ENCODE data around the gene PPT2.
"Not testable (repeated sequence)": the region's sequence is repeated elsewhere in the genome, so short reads cannot be mapped to it uniquely, and the experiment has no call there.

Gene PPT2

GRCh38 chr6:32184084-32184640 is 30.2 kb downstream of the PPT2 start, which contains the start of gene AGER:
Gene AGER, minus strand, starts transcription at chr6:32184253. Its CDS starts 31 bp downstream, at chr6:32184222.
- no peak for DNase-seq (ENCODE audit: low read depth)
- H3K4me3 ChIP-seq (ENCODE audit: control insufficient read depth, low read depth, low read length) = no peak within 1 kb of the TSS
- TF ChIP-seq CTCF (conservative IDR thresholded peaks at IDR 0.05; ENCODE audit: control insufficient read depth, insufficient read depth, low read depth, low read length) = no peak

DNA sequence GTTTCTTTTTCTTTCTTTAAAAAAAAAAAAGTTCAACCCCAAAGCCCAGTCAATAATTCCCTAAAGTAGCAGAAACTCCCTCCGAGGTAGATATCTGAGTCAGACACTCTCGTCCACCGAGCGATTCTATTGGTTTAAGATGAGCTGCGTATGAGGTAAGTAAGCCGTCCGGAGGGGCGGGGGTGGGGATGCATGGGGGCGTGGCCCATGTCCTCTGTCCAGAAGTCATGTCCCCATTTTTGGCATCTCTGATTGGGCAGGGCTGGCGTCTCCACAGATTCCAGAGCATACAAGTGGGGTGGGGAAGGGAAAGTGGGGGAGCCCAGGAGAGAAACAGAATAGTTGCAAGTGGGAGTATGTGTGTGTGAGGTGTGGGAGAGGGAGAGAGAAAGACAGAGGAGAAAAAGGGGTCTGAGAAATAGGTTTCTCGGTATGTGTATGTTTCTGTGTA is 31.8 kb downstream of the PPT2 start:
- H3K4me3 ChIP-seq (ENCODE audit: control insufficient read depth, low read depth, low read length) = not testable (repeated sequence)
- peak; percentile 92 for DNase-seq (ENCODE audit: low read depth)

DNA sequence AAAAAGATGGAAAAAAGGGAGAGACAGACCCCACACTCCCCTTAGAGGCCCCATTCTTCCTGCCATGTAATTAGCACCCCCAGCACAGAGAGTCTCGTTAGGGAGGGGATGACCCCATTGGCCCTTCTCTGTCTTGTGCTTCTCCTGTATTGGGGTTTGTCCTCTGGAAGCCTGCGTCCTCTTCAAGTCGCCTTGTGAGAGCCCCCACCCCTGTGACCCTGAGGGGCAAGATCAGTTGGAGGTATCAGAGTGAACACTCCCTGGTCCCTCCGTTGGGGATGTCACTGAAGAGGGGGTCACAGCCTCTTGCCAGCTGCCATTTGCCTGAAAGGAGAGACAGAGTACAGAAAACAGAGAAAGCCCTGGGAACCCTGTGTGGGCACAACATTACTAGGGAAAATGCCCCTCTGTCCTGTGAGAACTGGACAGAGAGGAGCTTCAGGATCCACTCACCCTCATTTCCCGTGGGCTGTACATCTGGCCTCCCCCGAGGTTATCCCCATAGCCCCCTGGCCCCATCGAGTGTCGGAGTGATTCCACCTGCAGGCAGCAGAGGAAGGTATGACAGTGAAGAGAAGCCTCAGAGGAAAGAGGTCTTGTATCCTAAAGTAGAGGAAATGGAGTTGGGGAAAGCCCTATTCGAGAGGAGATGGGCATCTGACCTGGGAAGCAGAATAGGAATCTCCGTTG is 32.4 kb downstream of the PPT2 start:
- not testable (repeated sequence) for H3K4me3 ChIP-seq (ENCODE audit: control insufficient read depth, low read depth, low read length); DNase-seq (ENCODE audit: low read depth)

GRCh38 chr6:32187009-32187709 is 33.2 kb downstream of the PPT2 start:
- DNase-seq (ENCODE audit: low read depth) = no peak
- TF ChIP-seq CTCF (conservative IDR thresholded peaks at IDR 0.05; ENCODE audit: control insufficient read depth, insufficient read depth, low read depth, low read length) = no peak
- no peak overlapping the region for H3K4me3 ChIP-seq (ENCODE audit: control insufficient read depth, low read depth, low read length)

DNA sequence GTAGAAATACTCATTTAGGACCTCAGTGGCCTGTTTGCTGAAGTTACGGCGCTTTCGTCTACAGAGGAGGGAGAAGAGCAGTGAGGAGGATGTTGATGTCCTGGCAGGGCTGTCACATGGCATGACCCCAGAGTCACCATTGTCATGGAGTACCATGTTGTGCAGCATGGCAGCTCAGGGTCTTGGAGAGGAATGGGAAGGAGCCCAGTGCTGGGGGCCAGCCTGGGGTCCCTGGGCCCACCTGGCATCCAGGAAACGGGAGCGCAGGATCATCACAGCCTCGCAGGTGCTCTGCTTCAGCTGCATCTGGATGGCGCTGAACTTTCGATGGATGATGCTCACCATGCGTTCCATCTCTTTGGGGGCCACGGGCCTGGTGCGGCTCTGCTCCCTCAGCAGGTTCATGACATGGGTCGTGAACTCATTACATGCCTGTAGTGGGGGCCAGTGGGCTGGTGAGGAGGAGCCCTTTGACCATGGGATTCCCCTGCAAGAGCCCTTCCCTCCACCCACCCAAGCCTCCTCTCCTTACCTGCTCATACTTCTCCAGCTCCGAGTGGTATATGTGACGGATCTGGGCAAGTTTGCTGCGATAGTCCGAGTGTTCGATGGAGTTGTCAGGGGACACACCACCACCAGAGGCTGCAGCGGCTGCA is 33.9 kb downstream of the PPT2 start:
- peak overlapping the region; percentile 13 for H3K4me3 ChIP-seq (ENCODE audit: control insufficient read depth, low read depth, low read length)
- not testable (repeated sequence) for DNase-seq (ENCODE audit: low read depth)

DNA sequence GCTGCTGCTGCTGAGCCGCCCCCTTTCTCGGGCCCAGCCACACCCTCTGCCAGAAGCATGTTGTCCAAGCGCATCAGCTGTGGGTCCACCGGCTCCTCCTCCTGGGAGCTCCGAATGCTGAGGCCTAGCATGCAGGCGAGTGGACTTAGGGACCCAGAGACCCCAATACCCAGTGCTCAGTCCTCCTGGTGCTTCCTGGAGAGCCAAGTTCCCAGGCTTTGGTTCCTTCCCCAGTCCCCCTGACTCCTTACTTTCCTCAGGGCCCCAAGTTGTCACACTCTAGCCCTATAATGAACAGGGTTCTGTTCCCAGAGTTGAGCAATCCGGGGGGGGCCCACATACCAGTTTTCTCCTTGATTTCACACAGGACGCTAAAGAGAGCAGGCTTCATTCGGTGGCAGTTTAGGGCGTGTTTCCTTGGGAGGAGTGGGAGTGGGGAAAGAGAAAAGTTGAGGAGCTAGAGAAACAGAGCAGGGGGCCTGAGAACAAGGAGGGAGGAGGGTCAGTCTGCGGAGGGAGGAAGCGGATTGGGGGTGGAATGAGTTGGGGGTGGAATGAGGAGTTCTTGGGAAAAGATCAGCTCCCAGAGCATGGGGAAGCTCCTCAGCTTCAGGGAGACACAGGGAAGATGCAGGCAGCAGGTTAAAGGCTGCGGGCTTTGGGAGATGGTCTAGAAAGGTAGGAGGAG is 34.6 kb downstream of the PPT2 start:
- peak overlapping the region; percentile 70 for H3K4me3 ChIP-seq (ENCODE audit: control insufficient read depth, low read depth, low read length)
- no peak for DNase-seq (ENCODE audit: low read depth)

GRCh38 chr6:32189069-32189741 is 35.3 kb downstream of the PPT2 start:
- no peak for DNase-seq (ENCODE audit: low read depth)
- TF ChIP-seq CTCF (conservative IDR thresholded peaks at IDR 0.05; ENCODE audit: control insufficient read depth, insufficient read depth, low read depth, low read length) = no peak
- peak overlapping the region; percentile 70 for H3K4me3 ChIP-seq (ENCODE audit: control insufficient read depth, low read depth, low read length)

More for the DNA sequence above, 34.6 kb downstream of the PPT2 start:
- TF ChIP-seq CTCF (conservative IDR thresholded peaks at IDR 0.05; ENCODE audit: control insufficient read depth, insufficient read depth, low read depth, low read length) = no peak
